ENCODE measurements around the gene GRIK2. TPM values are rescaled to one million over a fixed set of nuclear protein-coding genes. Genes with fewer than 3 reads are reported as not detected.

Gene GRIK2
- polyA plus RNA-seq, 4 donors = 13.4 to 16.9 (median 15.1) TPM

DNA sequence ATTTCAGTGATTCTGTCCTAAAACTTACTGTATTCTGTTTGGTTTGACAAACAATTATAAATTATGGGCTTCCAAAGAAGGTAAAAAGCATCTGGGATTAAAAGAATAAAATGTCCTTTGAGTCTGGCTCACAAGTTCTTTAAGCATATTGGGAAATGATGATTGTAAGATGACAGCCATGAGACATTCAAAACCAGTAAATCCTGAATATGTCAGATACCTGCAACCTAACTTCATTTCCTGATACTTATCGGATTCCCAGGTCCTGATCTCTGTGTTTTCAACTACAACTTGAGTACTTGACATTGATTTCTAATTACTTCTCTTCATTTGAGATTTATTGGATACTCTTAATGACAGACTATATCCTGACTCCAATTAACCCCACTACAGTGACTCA is 446.6 kb downstream of the GRIK2 start:
- DNase-seq (ENCODE audit: low read depth in 4 of 4, low spot score in 3 of 4) = no peak

DNA sequence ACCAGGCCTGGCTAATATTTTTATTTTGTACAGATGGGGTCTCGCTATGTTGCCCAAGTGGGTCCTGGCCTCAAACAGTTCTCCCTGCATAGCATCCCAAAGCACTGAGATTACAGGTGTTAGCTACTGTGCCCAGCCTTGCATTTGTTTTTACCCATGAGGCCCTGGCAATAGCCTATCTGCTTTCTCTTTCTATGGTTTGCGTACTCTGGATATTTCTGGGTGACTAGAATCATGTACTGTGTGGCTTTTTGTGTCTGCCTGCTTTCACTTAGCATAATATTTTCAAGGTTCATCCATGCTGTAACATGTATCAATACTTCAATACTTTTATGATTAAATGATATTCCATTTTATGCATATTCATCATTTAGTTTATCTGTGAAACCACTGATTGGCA is 451.7 kb downstream of the GRIK2 start:
- DNase-seq (ENCODE audit: low read depth in 4 of 4, low spot score in 3 of 4) = no peak

DNA sequence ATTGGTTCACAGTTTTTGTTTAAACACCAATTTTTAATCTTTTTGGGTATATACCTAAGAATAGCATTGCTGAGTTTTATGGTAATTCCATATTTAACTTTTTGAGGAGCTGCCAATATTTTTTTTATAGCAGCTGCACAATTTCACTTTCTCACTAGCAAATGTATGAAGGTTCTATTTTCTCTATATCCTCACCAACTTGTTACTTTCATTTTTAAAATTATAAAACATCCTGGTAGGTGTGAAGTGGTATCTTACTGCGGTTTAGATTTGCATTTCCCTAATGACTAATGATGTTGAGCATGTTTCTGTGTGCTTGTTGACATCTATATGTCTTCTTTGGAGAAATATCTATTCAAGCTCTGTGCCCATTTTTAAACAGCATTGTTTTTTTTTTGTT is 452.1 kb downstream of the GRIK2 start:
- DNase-seq (ENCODE audit: low read depth in 4 of 4, low spot score in 3 of 4) = no peak

DNA sequence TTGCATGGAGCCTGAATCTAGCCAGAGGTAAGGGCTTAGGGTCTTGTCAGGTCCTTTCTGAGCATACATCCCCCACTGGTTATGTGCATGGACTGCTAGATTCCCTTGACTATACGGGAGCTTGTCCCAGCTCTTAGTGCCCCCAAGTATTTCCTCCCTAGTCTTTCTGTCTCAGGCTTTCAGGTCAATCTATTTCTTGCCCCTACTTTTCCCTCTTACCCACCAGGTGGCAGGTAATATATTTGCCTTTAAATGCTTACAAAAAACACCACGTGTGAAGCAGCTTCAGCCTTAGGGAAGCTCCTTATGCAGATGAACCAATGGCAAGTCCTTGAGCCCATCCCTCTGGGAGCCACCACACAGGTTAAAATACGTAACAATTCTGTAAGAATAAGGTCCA is 454.2 kb downstream of the GRIK2 start:
- DNase-seq (ENCODE audit: low read depth in 4 of 4, low spot score in 3 of 4) = no peak

DNA sequence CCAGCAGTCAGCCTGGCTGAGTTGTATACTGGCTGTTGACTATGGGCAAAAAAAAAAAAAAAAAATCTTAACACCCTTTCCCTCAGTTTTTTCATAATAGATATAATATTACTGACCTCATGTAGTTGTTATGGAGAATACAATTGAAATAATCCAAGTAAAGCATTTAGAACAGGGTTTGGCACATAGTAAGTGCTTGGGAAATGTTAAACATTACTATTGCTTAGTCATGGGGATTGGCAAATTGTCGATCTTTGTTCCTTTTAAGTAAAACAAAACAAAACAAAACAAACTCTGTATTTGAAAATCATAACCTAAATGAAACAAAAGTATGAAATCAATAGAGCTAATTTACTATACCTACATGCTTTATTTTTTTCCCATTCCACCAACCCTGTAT is 458.4 kb downstream of the GRIK2 start:
- DNase-seq (ENCODE audit: low read depth in 4 of 4, low spot score in 3 of 4) = no peak

DNA sequence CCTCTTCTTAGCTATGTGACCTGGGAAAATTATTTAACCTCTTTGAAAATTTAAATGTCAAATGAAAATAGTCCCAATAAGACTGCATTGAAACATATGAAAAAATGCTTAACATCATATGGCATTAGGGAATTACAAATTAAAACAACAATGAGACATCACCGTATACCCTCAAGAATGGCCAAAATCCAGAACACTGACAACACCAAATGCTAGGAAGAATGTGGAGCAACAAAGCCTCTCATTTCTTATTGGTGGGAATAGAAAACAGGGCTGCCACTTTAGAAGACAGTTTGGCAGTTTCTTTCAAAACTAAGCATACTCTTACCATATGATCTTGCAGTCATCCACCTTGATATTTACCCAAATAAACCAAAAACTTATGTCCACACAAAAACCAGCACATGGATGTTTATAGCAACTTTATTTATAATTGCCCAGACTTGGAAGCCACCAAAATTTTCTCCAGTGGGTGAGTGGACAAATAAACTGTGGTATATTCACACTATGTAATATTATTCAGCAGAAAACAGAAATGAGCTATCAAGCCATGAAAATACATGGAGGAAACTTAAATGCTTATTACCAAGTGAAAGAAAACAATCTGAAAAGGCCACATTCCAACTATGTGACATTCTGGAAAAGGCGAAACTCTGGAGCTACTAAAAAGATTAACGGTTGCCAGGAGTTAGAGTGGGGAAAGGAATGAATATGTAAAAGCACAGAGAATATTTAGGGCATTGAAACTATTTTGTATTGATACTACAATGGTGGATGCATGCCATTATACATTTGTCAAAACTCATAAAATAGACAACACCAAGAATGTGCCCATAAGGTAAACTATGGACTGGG is 459.9 kb downstream of the GRIK2 start:
- no peak for DNase-seq (ENCODE audit: low read depth in 4 of 4, low spot score in 3 of 4)

DNA sequence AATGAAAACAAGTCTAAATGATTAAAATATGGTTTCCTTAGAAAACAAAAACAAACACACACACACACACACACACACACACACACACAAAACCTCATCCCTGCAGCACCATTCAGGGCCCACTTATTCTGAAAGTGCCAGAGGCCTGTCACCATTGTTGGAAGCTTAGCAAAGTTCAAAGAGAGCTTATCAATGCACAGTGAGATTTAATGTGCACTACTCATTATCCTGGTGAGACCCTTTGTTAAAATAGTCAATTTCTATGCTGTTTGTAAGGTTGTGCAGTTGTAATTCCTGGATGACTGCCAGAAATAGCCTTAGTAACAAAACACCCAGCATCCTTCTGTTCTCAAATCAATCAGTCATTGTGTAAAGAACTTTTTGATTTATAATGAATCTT is 482.9 kb downstream of the GRIK2 start:
- no peak for DNase-seq (ENCODE audit: low read depth in 4 of 4, low spot score in 3 of 4)

DNA sequence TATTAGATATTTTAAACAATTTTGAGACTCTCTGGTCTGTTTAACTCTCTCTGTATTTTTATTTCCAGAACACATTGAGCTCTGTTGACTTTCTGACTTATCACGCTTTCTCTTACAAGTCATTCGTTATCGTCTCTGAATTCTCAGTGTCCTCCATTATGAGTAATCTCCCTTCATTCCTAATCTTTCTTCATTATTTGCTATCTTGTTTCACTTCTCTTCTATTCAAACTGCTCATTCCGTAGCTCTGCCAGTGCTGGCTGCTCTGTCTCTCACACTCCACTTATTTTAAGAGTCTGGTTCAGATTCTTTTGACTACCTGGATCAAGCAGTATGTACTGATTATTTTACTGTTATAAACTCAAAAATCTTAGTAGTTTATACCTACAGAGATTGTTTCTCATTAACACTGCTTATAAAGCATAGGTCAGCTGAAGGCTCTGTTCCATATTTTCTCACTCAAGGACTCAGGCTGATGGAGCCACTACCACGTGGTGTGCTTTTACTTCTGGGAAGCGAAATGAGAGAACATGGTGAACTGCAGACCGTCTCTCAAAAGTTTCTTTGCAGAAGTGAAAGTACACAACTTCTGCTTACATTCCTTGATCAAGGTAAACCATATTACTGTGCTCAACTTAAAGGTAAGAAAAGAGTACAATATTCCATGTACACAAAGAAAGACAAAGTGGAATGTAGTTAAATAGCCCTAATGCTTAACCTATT is 485.2 kb downstream of the GRIK2 start:
- no peak for DNase-seq (ENCODE audit: low read depth in 4 of 4, low spot score in 3 of 4)

DNA sequence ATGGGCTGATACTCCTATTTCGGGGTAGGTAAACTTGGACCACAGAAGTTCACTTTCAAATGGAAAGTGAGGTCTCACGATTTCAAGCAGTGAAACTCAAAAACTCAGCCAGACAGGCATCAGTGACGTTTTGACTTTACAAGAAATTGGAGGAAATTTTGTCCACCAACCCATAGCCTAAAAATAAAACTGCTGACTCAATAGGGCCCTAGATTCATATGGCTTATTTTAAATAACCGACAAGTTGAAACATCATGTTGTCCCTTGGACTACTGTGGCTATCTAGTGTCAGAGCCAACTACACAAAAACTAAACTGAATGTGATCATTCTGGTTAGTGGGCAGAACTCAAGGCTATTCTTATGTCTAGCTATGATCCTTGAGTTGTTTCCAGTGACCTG is 486.3 kb downstream of the GRIK2 start:
- no peak for DNase-seq (ENCODE audit: low read depth in 4 of 4, low spot score in 3 of 4)

DNA sequence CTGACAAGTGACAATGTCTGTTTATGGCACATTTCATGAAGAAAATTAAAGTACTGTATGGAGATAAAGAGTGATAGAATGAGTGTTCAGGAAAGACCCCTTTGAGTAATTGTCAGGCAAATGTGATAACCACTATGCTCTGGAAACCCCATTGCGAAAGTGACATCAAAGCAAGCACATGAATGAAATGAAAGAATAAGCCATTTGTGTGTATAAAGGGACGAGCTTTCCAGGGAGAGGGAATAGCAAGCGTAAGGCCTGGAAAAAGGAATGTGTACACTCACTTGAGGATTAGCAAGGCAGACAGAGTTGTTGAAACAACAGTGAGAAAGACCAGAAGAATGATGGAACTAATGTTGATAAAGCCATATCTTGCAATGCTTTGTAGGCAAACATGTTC is 490.0 kb downstream of the GRIK2 start:
- DNase-seq (ENCODE audit: low read depth in 4 of 4, low spot score in 3 of 4) = no peak

DNA sequence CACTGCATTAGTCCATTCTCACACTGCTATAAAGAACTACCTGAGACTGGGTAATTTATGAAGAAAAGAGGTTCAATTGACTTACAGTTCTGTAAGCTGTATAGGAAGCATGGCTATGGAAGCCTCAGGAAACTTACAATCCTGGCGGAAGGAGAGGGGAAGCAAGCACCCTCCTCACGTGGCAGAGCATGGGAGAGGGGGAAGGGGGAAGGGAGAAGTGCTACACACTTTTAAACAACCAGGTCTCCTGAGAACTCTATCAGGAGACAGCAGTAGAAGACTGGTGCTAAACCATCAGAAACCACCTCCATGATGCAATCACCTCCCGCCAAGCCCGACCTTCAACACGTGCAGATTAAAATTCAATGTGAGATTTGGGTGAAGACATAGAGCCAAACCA is 494.0 kb downstream of the GRIK2 start:
- no peak for DNase-seq (ENCODE audit: low read depth in 4 of 4, low spot score in 3 of 4)

DNA sequence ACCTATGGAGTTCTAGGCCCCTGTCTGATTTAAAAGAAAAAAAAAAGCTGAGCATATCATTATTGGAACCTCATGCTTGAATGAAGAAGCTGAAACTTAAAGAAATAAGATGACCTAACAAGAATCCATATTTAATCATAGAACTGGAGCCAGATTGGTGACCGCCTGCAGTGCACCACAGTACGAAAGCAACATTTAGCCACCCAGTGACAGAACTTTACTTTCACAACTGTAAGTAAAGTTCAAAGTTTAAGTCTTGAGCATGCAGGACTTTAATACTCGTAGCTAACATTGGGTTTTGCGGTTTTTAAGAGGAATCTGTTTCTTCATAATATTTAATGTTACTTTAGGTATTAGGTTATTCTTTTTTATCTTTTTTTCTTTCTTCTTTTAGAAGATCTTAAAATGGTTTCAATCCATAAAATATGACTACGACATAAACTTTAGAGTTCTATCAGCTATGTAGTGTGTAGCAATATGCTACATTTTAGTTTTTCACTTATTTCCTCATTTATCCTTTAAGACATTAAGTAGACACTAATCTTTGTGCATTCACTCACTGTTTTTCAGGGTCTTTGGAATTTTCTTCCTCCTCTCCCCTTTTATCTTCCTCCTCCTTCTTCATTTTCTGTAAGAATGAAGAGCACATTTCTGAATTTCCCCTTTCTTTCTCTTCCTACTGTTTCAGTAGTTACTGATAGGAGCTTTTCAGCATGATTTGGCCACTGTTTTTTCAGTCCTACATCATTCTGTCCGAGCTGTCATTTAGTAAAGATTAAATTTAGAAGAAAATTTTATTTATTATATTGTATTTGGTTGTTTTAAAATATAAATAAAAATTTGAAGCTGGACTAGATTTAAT is 514.1 kb downstream of the GRIK2 start:
- DNase-seq (ENCODE audit: low read depth in 4 of 4, low spot score in 3 of 4) = no peak

DNA sequence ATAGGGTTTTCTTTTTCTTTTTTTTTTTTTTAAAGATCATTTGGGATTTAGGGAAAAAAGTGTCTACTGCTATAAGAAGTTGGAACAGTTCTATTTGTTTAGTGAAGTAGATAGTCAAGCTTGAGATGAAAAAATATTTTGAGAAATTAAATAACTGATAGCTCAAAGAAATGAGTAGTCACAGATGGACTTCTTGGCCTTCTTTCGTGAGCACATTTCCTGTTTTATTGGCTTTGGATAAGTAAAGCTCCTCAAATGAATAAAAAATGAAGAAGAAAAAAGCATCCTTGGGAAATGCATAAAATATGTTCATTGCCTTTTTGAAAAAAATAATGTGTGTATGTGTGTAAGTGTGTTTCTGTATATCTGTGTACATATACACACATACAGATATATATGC is 515.9 kb downstream of the GRIK2 start:
- DNase-seq (ENCODE audit: low read depth in 4 of 4, low spot score in 3 of 4) = no peak

DNA sequence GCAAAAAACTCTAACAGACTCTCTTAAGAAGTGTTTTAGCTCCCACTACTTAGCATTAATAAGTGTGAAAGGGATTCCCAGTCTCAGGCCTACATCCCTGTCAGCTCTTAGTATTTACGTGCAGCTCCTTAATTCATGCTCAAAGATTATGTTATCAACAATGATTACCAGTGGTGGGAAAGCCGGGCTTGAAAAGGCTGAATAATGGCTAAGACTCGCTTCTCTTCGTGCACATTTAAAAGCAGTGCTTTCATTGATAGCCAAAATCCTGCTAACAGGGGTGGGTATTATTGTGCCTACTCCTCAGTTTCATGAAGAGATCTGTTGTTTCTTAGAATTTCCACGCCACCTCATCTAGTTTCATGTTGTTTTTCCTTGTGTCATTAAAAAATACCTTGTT is 518.8 kb downstream of the GRIK2 start:
- DNase-seq (ENCODE audit: low read depth in 4 of 4, low spot score in 3 of 4) = no peak

DNA sequence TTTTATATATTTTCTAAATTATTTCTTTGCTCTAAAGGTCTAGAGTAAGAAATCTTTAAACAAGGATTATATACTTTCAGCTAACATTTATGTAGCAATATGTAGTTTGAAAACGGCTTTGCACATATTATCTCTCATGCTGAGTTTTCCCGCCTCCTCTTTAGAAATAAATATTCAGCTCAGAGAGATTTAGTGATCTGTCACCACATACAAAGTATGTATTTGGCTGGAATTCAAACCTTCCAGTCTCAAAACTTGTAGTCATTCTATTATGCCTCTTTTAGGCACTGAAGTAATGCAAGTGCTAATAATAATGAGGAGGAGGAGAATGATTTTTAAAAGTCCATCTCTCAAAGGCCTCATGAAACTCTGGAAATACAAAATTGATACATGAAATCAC is 525.0 kb downstream of the GRIK2 start:
- no peak for DNase-seq (ENCODE audit: low read depth in 4 of 4, low spot score in 3 of 4)

DNA sequence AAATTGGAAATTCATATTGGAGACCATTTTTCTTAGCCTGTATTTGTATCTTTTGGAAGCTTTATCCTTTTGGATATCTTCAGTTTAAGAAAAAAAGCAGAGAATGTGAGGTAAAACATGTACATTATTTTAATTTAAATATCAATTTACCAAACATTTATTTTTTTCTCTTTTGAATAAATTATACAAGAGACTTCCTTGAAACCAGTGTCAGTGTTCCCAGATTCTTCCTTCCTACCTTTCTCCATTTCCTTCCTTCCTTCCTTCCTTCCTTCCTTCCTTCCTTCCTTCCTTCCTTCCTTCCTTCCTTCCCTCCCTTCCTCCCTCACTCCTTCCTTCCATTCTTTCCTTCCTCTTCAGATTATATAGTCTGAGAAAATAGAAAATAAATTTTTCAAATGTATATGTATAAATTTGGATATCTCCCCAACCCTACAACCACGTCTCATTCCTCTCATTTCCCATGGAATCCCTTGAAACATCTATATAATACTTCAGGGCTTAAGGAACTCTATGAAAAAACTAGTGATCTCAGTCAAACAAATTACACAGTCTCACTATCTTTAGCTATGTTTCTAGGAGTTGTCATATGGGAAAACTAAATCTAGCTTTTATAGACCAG is 528.4 kb downstream of the GRIK2 start:
- no peak for DNase-seq (ENCODE audit: low read depth in 4 of 4, low spot score in 3 of 4)

DNA sequence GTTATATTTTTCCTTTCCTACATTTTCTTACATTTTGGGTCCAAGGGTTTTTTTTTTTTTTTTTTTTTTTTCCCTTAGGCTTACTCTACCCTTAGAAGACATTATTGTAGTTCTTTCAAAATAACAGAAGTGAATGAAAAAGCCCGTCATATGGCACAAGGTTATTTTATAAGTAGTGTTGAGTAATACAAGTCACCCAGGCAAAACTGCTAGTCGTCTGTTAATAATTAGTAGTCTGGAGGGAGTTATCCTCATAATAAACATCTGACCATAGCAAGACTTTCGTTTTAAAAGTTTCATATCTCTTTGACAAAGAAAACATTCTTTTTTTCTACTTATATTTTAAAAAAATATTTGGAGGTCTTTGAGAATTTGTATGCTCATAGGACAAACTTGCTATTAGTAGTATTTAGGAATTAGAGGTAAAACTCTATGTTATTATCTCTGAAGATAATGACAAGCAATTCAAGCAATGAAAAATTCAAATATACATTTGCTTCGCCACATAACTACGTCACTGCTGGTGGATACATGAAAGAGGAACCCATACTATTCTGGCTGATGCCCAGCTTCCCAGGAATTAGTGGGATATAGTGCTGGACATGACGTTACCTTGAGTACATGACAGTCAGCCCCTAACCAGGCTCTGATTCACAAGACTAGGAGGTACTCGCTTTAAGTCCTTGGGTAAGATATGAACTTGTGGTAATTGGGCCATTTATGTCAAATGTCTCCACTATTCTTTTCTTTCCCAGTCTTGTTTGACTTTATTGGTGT is 532.8 kb downstream of the GRIK2 start:
- no peak for DNase-seq (ENCODE audit: low read depth in 4 of 4, low spot score in 3 of 4)

DNA sequence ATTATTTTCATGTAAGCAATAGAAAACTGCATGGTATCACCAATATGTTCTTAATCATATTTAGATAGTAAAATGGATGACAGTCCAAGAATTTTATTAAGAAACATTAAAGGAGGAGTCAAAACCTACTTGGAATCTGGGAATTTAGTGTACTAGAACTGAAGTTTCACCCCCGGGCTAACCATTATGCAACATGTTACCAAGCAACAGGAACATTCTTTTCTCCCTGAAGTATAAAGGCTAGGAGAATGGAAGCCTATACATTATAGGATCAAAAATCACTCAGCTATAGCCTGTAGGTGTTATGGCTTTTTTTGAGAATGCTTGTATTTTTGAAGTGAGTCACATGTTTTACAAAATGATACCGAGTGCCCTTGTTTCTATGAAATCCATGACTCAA is 538.3 kb downstream of the GRIK2 start:
- peak in 1 of 4 donors; percentile 2 for DNase-seq (ENCODE audit: low read depth in 4 of 4, low spot score in 3 of 4)

DNA sequence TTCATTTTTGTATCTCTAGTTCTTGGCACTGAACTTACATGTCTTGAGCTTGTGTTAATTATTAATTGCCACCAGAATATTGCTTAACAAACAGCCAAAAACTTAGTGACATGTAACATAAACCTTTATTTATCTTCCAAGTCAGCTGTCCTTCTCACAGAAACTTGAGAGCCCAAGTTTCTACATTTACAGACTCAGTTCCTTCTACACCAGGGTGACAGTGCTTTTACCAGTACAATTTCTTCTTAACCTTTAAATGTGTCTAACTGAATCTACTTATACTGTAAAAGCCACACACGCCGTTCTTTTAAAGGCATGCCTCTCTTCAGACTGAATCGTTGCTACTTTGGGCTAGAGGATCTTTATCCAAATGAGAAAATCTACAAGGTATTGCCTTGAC is 539.2 kb downstream of the GRIK2 start:
- DNase-seq (ENCODE audit: low read depth in 4 of 4, low spot score in 3 of 4) = no peak

DNA sequence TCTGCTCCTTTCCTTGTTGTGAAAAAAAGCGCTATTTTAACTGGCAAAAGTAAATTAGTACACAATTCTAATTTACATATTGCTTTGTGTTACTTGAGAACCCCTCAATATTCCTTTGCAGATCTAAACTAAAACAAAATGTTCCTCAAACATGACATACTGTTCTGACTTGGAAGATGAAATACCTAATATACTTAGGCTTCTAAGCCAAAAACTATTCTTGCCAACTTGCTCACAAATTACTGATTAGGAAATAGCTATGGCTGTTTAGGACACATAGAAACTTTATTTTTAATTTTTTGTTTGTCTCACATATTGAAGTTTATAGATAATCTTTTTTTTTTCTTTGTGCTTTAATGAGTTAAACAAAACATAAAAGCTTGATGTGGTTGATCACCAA is 542.2 kb downstream of the GRIK2 start:
- DNase-seq (ENCODE audit: low read depth in 4 of 4, low spot score in 3 of 4) = no peak
